Measurements from ENCODE around the gene CCND1. TPM values are rescaled to one million over a fixed set of nuclear protein-coding genes. Genes with fewer than 3 reads are reported as not detected.

Gene CCND1
- total RNA-seq, 6 experiments from 2014 or later = 1,259 to 2,084 (median 1,434) TPM

DNA sequence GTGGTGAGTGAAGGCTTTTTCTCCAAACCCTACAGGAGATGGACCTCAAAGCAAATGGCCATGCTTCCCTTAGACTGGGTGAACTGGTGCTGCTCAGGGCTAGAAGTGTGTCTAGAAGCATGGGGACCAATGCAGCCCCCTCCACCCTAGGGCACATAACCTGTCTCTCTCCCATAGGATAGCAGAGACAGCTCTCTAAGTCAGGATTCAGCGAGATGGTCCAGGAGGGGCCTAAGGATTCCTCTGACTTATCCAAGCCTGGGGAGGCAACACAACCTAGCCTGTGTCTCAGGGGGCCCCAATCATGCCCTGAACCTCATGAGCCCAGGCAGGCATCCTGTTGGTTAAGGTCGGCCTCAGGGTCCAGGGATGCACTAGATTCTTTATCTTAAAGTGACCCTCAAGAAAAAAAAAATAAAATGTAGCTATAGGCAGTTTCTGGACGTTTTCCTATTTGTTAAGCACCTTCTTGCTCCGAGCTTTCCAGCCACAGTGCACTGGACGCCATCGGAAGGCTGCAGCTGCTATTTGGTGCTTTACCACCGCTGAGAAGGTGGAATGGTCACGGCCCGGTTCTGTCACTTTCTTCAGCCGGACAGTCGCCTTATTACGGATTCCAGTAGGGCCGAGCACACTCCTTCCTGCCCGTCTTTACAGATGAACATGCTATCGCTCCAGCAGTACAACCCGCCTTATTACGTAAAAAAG is 5.0 kb upstream of the CCND1 start:
- Mint-ChIP-seq H3K27ac (peak overlapping the region; percentile 83), H3K36me3 (ENCODE audit: low read depth) (peaks cover 2% of the 10 kb centered on the region), H3K9me3 (peaks cover 2% of the 10 kb centered on the region), H3K27me3 (ENCODE audit: insufficient read depth) (peaks cover 2% of the 10 kb centered on the region), H3K4me3 (peak overlapping the region; percentile 82), H3K4me1 (ENCODE audit: low read depth) (peaks cover 17% of the 10 kb centered on the region)
- no peak for TF ChIP-seq CTCF (IDR thresholded peaks at IDR 0.05)
- no peak for DNase-seq

GRCh38 chr11:69636512-69637197 is 4.3 kb upstream of the CCND1 start:
- peaks cover 17% of the 10 kb centered on the region for H3K4me1 Mint-ChIP-seq (ENCODE audit: low read depth)
- H3K9me3 Mint-ChIP-seq = peaks cover 6% of the 10 kb centered on the region
- TF ChIP-seq CTCF (IDR thresholded peaks at IDR 0.05) = no peak
- peaks cover 7% of the 10 kb centered on the region for H3K36me3 Mint-ChIP-seq (ENCODE audit: low read depth)
- peak overlapping the region; percentile 82 for H3K4me3 Mint-ChIP-seq
- peak overlapping the region; percentile 83 for H3K27ac Mint-ChIP-seq
- DNase-seq = peak; percentile 84
- peaks cover 9% of the 10 kb centered on the region for H3K27me3 Mint-ChIP-seq (ENCODE audit: insufficient read depth)

- peak overlapping the region; percentile 52; the same call in 1 of the 2 replicates for H3K4me3 Mint-ChIP-seq
- peaks cover 6% of the 10 kb centered on the region for H3K9me3 Mint-ChIP-seq
- H3K27me3 Mint-ChIP-seq (ENCODE audit: insufficient read depth) = peaks cover 10% of the 10 kb centered on the region
- peak overlapping the region; percentile 74 for H3K27ac Mint-ChIP-seq
- TF ChIP-seq CTCF (IDR thresholded peaks at IDR 0.05) = no peak
- H3K4me1 Mint-ChIP-seq (ENCODE audit: low read depth) = peaks cover 17% of the 10 kb centered on the region
- peaks cover 7% of the 10 kb centered on the region for H3K36me3 Mint-ChIP-seq (ENCODE audit: low read depth)
- DNase-seq = no peak
These were observed 3.6 kb upstream of the CCND1 start for GRCh38 chr11:69637198-69637940.

DNA sequence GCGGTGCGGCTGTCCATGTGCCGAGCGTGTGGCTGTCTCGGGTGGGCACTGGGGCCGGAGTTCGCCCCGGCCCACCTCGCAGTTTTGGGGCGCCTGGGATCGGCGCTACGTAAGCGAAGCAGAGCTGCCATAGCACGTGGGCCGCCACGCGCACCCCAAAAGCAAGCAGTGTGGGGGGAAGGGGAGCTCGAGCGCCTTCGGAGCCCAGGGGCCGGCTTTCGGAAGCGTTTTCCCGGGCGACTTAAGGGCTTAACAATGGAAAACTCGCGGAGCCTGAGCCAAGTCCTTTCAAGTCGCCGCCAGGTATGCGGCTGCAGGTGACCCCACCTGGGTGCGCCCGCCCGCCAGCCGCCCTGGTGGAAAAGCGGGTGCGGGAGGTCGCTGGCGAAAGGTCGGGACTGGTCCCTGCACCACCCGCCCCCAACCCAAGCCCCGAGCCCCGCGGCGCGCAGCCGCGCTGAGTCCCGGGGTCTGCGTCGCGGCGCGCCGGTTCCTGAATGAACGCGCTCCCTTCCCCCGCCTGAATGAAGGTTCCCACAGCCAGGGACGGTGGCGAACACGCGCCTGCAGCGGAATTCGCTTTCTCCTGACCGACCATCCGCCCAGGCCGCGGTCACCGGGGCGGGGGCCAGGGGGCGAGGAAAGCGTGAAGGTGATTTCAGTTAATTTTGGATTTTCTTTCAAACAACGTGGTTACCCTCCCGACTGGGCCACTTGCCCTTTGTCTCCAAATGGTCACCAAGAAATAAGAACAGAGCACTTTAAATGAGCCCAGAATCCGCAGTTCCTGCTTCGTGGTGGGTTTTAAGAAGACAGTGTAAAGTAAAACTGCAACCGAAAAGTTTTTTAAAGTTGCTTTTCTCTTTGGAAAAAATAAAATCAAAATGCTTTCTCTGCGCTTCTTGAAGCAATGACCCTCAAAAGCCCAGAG is 2.8 kb upstream of the CCND1 start:
- DNase-seq = no peak
- peaks cover 7% of the 10 kb centered on the region for H3K36me3 Mint-ChIP-seq (ENCODE audit: low read depth)
- no peak for TF ChIP-seq CTCF (IDR thresholded peaks at IDR 0.05)
- H3K4me3 Mint-ChIP-seq = peak overlapping the region; percentile 96
- H3K27me3 Mint-ChIP-seq (ENCODE audit: insufficient read depth) = peaks cover 12% of the 10 kb centered on the region
- peaks cover 17% of the 10 kb centered on the region for H3K4me1 Mint-ChIP-seq (ENCODE audit: low read depth)
- peak overlapping the region; percentile 98 for H3K27ac Mint-ChIP-seq
- H3K9me3 Mint-ChIP-seq = peaks cover 6% of the 10 kb centered on the region
